Nephron (organoid): ENCODE results near the gene CNGA1.

Experiments
- H3K27ac Mint-ChIP-seq, 3 experiments: 2 replicates each; pipeline ENCODE4 v1.8.0; 2020; ENCODE audit warnings: mixed read lengths in 3 of 3, mild to moderate bottlenecking in 2 of 3, moderate library complexity in 1 of 3
- H3K27me3 Mint-ChIP-seq: 2 replicates; pipeline ENCODE4 v1.8.0; 2021; ENCODE audit warnings: low read depth, mild to moderate bottlenecking, moderate library complexity, mixed read lengths
- H3K36me3 Mint-ChIP-seq: 2 replicates; pipeline ENCODE4 v1.8.0; 2020; ENCODE audit warnings: low read depth, mixed read lengths
- H3K4me1 Mint-ChIP-seq: 2 replicates; pipeline ENCODE4 v1.8.0; 2020; ENCODE audit warnings: mixed read lengths
- H3K4me3 Mint-ChIP-seq, 3 experiments: 2 replicates each; pipeline ENCODE4 v1.8.0; 2020; ENCODE audit warnings: mild to moderate bottlenecking in 3 of 3, mixed read lengths in 3 of 3, moderate library complexity in 2 of 3
- H3K9me3 Mint-ChIP-seq: 2 replicates; pipeline ENCODE4 v1.8.0; 2020; ENCODE audit warnings: mixed read lengths
- CTCF ChIP-seq, 3 experiments: fragments of 200-600 bp; sonication (generic); IDR thresholded peaks; one replicate each; pipeline ENCODE4 v1.5.0; 2021; ENCODE audit warnings: antibody characterized with exemption in 3 of 3; ENCODE audit not compliant: unreplicated experiment in 3 of 3

CNGA1 gene

GRCh38 chr4:48027653-48028052 lies 11.2 kb upstream of the CNGA1 start:
- Mint-ChIP-seq H3K27ac (no peak overlapping the region), H3K9me3 (no peaks in the 10 kb centered on the region), H3K27me3 (peaks cover 3% of the 10 kb centered on the region), H3K4me1 (peaks cover 19% of the 10 kb centered on the region), H3K36me3 (peaks cover 3% of the 10 kb centered on the region), H3K4me3 (no peak overlapping the region)
- TF ChIP-seq CTCF (IDR thresholded peaks at IDR 0.05; ENCODE audit: unreplicated experiment in 3 of 3), result no peak

- Mint-ChIP-seq H3K4me3 (no peak overlapping the region), H3K36me3 (peaks cover 3% of the 10 kb centered on the region), H3K27me3 (peaks cover 5% of the 10 kb centered on the region), H3K9me3 (no peaks in the 10 kb centered on the region), H3K4me1 (peaks cover 14% of the 10 kb centered on the region), H3K27ac (peak overlapping the region; percentile 43 to 61 (median 58))
- TF ChIP-seq CTCF (IDR thresholded peaks at IDR 0.05; ENCODE audit: unreplicated experiment in 3 of 3), result no peak
Observed at GRCh38 chr4:48025005-48025404, 8.5 kb upstream of the CNGA1 start.

GRCh38 chr4:48024522-48024921 lies 8.0 kb upstream of the CNGA1 start:
- H3K27me3 Mint-ChIP-seq, result peaks cover 9% of the 10 kb centered on the region
- peaks cover 14% of the 10 kb centered on the region for H3K4me1 Mint-ChIP-seq
- H3K36me3 Mint-ChIP-seq, result peaks cover 3% of the 10 kb centered on the region
- H3K9me3 Mint-ChIP-seq, result no peaks in the 10 kb centered on the region
- H3K4me3 Mint-ChIP-seq, result no peak overlapping the region
- no peak for TF ChIP-seq CTCF (IDR thresholded peaks at IDR 0.05; ENCODE audit: unreplicated experiment in 3 of 3)
- peak overlapping the region; percentile 48 to 61 (median 58) for H3K27ac Mint-ChIP-seq

GRCh38 chr4:48022192-48022799 lies 5.8 kb upstream of the CNGA1 start:
- no peak for TF ChIP-seq CTCF (IDR thresholded peaks at IDR 0.05; ENCODE audit: unreplicated experiment in 3 of 3)
- Mint-ChIP-seq H3K36me3 (peaks cover 3% of the 10 kb centered on the region), H3K27me3 (peaks cover 26% of the 10 kb centered on the region), H3K27ac (peak overlapping the region in 2 of 3 experiments; percentile 12 to 16), H3K4me1 (peaks cover 14% of the 10 kb centered on the region), H3K9me3 (no peaks in the 10 kb centered on the region), H3K4me3 (no peak overlapping the region)

- Mint-ChIP-seq H3K27me3 (peaks cover 34% of the 10 kb centered on the region), H3K36me3 (no peaks in the 10 kb centered on the region), H3K27ac (no peak overlapping the region), H3K4me1 (peaks cover 15% of the 10 kb centered on the region), H3K9me3 (no peaks in the 10 kb centered on the region), H3K4me3 (no peak overlapping the region)
- TF ChIP-seq CTCF (IDR thresholded peaks at IDR 0.05; ENCODE audit: unreplicated experiment in 3 of 3), result no peak
Observed at GRCh38 chr4:48021100-48021499, 4.6 kb upstream of the CNGA1 start.

- TF ChIP-seq CTCF (IDR thresholded peaks at IDR 0.05; ENCODE audit: unreplicated experiment in 3 of 3), result no peak
- Mint-ChIP-seq H3K4me3 (peak overlapping the region in 2 of 3 experiments; percentile 42 to 46), H3K27ac (no peak overlapping the region), H3K27me3 (peaks cover 42% of the 10 kb centered on the region), H3K4me1 (peaks cover 10% of the 10 kb centered on the region), H3K9me3 (peaks cover 5% of the 10 kb centered on the region), H3K36me3 (no peaks in the 10 kb centered on the region)
Observed at GRCh38 chr4:48018112-48018511, 1.6 kb upstream of the CNGA1 start.
